K562 (cell line): ENCODE measurements around the gene DCHS2.
"Not testable (repeated sequence)": the region's sequence is repeated elsewhere in the genome, so short reads cannot be mapped to it uniquely, and the experiment has no call there.

Source experiments
- AFF1 ChIP-seq, 2 experiments: fragments of 450-650 bp; IDR thresholded peaks; 2 replicates each; pipeline ENCODE4 v1.6.1; 2018; ENCODE audit warnings: mild to moderate bottlenecking in 2 of 2, low read depth in 1 of 2; ENCODE audit not compliant: partially characterized antibody in 2 of 2
- ARNT ChIP-seq, 2 experiments: fragments of 450-650 bp; IDR thresholded peaks; 2 replicates each; pipeline ENCODE4 v1.6.1; 2016; ENCODE audit warnings: mild to moderate bottlenecking in 1 of 2
- BCOR ChIP-seq: fragments of 450-650 bp; IDR thresholded peaks from 2 replicates; pipeline ENCODE4 v1.6.1; 2016
- BRF1 ChIP-seq: IDR thresholded peaks from 3 replicates; pipeline ENCODE4 v1.6.1; 2011; ENCODE audit warnings: borderline replicate concordance, mild to moderate bottlenecking; ENCODE audit not compliant: insufficient read length; ENCODE audit errors: extremely low read depth
- CTCF ChIP-seq, 3 experiments: IDR thresholded peaks in 2 of 3; conservative IDR thresholded peaks in 1 of 3; 2 replicates each; pipeline ENCODE4 v1.5.1; 2011 to 2012; ENCODE audit warnings: low read length in 3 of 3, mild to moderate bottlenecking in 3 of 3, control low read depth in 2 of 3, improper control_type of control experiment in 1 of 3, inconsistent platforms in 1 of 3, low read depth in 1 of 3, mixed read lengths in 1 of 3, moderate library complexity in 1 of 3; ENCODE audit not compliant: insufficient read depth in 2 of 3
- EZH2 ChIP-seq: IDR thresholded peaks from 2 replicates; pipeline ENCODE4 v1.6.1; 2012; ENCODE audit warnings: low read depth, mild to moderate bottlenecking, inconsistent platforms, low read length, borderline replicate concordance
- HDGF ChIP-seq: fragments of 450-650 bp; IDR thresholded peaks from 2 replicates; pipeline ENCODE4 v1.6.1; 2016
- MLLT1 ChIP-seq, 2 experiments: fragments of 450-650 bp; IDR thresholded peaks; 2 replicates each; pipeline ENCODE4 v1.6.1; 2016
- PTTG1 ChIP-seq: fragments of 450-650 bp; IDR thresholded peaks from 2 replicates; pipeline ENCODE4 v1.6.1; 2016; ENCODE audit warnings: low read depth, mild to moderate bottlenecking, missing genetic modification characterization, missing compliant biosample characterization
- YY1 ChIP-seq, 3 experiments: IDR thresholded peaks; 2 replicates each; pipeline ENCODE4 v1.6.1; 2011; ENCODE audit warnings: low read length in 2 of 3, mild to moderate bottlenecking in 2 of 3, moderate library complexity in 2 of 3, borderline replicate concordance in 1 of 3, control low read depth in 1 of 3, low read depth in 1 of 3; ENCODE audit not compliant: insufficient read depth in 3 of 3, insufficient replicate concordance in 2 of 3, control insufficient read depth in 1 of 3, insufficient read length in 1 of 3; ENCODE audit errors: extremely low read depth in 1 of 3
- ZNF140 ChIP-seq: fragments of 250-450 bp; sonication (Bioruptor Pico); IDR thresholded peaks from 2 replicates; pipeline ENCODE4 v1.8.0; 2021; ENCODE audit warnings: moderate library complexity, mild to moderate bottlenecking, inconsistent platforms

GRCh38 chr4:154217384-154217783, 274.2 kb downstream of the DCHS2 start:
- TF ChIP-seq YY1 (IDR thresholded peaks at IDR 0.05; ENCODE audit: borderline replicate concordance in 1 of 3, control insufficient read depth in 1 of 3, extremely low read depth in 1 of 3, insufficient read depth in 3 of 3, insufficient read length in 1 of 3, insufficient replicate concordance in 2 of 3, low read depth in 1 of 3, low read length in 2 of 3); HDGF; PTTG1 (tag); BRF1; ZNF140 (CRISPR knock-in tag); CTCF (IDR thresholded peaks at IDR 0.05 in 2 of 3, conservative IDR thresholded peaks at IDR 0.05 in 1 of 3; ENCODE audit: insufficient read depth in 2 of 3, low read depth in 1 of 3, low read length in 3 of 3); EZH2; ARNT (IDR thresholded peaks at IDR 0.05); BCOR; MLLT1 (IDR thresholded peaks at IDR 0.05); AFF1 (IDR thresholded peaks at IDR 0.05; ENCODE audit: low read depth in 1 of 2, partially characterized antibody in 2 of 2): not testable (repeated sequence)
